ENCODE data around the gene RYR2.
"Not testable (repeated sequence)": the region's sequence is repeated elsewhere in the genome, so short reads cannot be mapped to it uniquely, and the experiment has no call there.

The RYR2 gene

GRCh38 chr1:237371477-237371876, 329.5 kb downstream of the RYR2 start:
- DNase-seq: not testable (repeated sequence)

GRCh38 chr1:237383791-237384190, 341.8 kb downstream of the RYR2 start:
- peak; percentile 2 for DNase-seq

DNA sequence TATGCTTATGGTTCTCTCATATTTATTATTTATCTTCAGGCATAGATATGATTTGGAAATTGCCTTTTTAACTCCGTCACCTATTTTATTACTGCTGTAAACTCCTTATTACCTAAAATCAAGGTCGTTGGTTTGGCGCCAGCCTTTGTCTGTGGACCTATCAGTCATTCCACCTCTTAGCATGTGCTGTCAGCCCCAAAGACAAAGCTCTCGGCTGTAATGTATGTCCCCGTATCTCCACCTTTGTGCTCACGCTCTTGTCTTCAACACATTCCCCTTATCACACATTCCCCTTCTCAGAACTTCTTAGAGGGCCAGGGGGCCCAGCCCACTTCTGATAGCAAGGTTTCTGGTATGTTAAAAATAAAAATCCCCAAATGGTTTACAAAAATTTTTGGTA, 342.2 kb downstream of the RYR2 start:
- DNase-seq: no peak

DNA sequence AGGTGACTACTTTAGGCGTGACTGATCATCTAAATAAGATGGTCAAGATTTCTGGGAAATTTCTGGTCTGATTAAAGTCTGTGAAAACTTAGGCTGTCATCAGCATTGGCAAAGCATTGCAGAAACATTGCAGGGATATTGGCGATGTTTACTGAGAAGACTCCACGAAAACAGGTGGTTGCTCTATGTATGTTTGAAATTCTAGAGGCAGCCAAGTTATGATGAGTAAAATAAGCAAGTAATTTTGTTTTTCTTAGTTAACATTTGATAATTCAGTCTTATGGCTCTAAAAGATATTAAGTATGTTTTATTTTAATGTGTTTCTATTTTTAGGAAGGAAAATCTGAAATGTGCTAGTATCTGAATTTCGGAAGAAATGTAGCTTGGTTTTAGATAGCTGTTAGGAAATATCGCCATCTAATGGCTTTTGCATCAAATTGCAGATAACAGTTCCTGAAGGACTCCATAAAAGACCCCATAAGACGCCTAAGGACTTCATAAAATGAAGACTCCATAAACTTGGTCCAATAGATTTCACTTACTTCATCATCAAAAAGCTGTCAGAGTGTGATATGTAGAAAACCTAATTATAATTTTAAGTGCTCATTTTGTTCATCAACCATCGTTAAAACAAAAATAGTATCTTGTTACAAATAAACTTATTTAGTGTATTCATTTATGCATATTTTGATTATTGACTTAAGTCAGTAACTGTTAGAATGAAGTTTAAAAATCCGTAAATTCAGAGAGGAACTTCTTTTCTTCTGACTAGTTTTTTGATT, 344.6 kb downstream of the RYR2 start:
- peak; percentile 16 for DNase-seq

DNA sequence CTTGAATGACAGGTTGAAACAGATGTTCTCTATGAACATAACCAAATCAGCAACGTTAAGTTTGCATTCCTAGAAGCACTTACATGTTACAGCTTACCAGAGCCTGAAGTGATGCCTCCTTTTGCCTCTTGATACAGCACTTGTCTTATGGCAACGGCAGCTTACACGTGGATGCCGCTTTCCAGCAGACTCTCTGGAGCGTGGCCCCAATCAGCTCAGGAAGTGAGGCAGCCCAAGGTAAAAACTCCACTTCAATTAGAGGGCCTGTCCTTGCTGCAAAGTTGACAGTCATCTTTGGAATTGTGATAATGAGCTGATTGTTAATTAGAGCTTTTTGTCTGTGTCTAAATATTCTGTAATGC, 345.1 kb downstream of the RYR2 start:
- no peak for DNase-seq

DNA sequence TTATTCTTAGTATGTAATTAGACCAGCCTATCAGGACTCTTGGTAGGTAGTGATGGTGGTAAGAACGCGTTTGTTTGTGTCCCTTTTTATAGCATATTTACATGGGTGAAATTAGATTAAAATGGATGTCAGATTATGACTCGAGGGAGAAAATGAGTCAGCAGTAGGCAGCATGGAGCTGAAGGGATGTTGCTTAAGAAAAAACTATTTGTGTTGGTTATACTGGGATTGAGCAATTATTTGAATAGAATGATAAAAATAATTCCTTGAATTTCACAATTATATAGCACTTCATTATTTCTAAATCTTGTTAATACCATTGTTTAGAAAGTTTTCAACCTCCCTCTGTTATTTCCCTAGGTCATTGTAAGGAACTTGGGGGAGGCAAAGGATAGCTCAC, 348.8 kb downstream of the RYR2 start:
- DNase-seq: no peak

DNA sequence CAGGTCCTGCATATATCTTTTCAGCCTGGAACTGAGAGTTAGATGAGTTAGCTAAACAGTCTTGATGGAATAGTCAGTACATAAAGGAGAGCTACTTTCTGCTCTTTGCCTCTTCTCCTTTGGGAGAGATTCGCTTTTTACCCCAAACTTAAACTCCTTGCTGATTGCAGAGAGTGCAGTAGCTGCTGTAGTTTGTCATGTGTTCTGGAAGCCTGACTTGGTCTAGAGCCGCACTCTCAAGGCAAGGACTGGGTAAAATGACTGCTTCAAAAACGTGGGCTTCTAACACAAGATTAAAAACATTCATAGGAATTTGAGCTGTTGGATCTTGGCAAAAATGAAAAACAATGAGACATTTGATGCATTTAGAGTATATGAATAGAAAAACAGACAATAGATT, 351.6 kb downstream of the RYR2 start:
- no peak for DNase-seq

DNA sequence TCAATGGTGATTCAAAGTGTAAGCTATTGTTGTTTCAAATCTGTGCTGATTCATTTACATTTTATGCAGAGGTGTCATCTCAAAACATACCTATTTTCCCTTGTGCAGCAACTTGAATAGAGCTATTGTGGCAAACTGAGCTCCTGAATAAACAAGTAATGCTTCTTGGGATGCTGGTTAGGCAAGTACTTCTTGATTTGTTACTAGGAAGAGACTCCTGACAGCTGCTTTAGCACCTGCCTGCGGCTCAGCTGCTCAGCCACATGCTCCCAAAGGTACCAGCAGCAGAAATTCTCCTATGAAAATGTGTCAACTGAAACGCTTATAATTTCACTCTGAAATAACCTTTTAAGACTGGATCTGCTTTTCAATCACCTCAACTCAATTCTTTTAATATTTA, 352.3 kb downstream of the RYR2 start:
- DNase-seq: no peak

DNA sequence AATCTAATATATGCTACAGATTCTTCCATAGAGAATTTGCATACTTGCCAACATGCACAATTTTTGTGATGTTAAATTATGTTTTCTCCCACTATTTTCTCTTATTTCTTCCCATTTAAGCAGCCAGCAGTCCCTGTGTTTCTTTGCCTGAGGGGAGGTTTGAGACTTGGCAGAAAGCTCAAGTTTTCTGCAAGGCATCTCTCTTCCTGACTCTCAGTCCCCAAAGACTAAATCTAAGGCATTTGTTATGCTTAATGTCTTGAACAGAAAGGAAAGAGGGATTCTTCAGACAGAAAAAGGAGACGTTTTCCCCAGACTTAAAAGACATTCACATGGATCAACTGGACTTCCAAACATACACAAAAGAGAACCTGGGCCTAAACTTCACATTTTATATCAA, 354.4 kb downstream of the RYR2 start:
- no peak for DNase-seq

DNA sequence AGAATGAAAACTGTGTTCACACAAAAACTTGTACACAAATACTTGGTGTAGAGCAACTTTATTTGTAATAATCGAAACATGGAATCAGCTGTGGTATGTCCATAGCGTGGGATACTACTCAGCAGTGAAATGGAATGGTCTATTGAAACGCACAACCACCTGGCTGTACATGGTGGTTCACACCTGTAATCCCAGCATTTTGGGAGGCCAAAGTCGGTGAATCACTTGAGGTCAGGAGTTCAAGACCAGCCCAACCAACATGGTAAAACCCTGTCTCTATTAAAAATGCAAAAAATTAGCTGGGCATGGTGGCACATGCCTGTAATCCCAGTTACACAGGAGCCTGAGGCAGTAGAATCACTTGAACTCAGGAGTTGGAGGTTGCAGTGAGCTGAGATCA, 356.8 kb downstream of the RYR2 start:
- DNase-seq: no peak

DNA sequence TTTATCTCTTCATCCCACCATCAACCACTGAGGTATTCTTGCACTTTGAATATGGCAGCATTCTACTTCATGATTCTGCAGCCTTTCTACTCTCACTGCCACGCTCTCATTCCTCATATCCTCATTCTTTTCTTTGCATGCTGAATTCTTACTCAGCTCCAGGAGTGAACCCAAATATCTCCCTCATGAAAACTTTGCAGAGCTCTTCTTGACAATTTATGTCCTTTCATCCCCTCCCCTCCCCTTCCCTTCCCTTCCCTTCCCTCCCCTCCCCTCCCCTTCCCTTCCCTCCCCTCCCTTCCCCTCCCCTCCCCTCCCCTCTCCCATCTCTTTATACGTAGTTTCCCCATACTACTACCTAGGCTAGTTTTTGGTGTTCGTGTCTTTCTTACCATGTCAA, 363.9 kb downstream of the RYR2 start:
- no peak for DNase-seq

GRCh38 chr1:237411621-237412020, 369.6 kb downstream of the RYR2 start:
- no peak for DNase-seq

- DNase-seq: no peak
Observed at GRCh38 chr1:237416924-237417655, 375.1 kb downstream of the RYR2 start.

- DNase-seq: no peak
Observed at GRCh38 chr1:237428809-237429208, 386.8 kb downstream of the RYR2 start.

DNA sequence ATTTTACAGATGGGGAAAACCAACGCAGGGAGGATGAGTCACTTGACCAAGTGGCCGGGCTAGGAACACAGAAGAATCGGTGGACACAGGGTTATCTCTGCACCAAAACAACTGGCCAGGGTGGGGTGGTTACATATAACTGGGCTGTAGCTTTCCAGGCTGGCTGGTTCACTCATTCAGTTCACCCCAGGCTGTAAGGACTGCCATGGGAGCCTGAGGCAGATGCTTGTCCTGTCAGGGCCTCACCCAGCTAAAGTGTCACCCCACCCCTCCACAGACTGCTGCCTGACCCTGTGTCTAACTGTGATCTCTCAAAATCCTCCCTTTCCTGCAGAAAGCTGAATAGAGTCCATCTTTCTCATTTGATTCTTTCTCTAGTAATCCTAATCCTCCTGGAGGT, 387.3 kb downstream of the RYR2 start:
- no peak for DNase-seq

GRCh38 chr1:237431448-237431847, 389.5 kb downstream of the RYR2 start:
- DNase-seq: no peak

DNA sequence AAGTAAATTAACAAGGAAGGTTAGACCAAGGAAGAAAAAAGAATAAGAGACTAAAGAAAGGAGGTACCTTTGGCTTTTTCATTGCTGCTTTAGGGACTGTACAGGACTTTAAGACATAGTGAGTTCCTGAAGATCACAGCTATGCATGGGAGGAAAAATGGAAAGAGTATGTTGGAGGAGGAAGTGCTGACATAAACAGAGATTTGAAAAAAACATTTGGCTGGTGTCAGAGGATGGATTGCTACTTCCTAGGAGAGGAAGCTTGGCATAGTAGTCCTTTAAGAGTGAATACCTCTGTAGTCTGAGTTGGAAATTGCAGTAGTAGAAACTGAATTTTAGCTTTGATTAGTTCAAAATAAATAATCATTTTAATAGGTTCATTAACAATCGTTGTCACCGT, 398.4 kb downstream of the RYR2 start:
- DNase-seq: no peak

GRCh38 chr1:237444120-237444790, 402.3 kb downstream of the RYR2 start:
- no peak for DNase-seq

GRCh38 chr1:237448042-237448441, 406.1 kb downstream of the RYR2 start:
- DNase-seq: no peak

DNA sequence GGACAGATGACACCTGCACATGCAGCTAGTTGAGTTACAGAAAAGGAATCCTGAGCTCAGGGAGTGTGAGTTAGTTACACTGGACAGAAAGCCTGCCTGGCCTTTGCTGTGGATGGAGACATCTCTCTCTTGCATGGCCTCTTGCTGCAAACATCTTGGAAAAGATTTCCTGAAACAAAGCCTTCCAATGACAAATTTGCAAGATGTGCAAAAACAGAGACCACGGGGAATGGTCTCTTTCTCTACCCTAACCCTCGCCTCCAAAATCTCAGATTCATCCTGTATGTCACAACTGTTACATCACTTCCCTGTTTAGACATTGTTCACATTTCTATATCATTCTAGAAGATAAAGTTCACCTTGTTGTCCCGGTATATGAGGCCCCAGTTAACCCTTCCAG, 415.6 kb downstream of the RYR2 start:
- DNase-seq: no peak

DNA sequence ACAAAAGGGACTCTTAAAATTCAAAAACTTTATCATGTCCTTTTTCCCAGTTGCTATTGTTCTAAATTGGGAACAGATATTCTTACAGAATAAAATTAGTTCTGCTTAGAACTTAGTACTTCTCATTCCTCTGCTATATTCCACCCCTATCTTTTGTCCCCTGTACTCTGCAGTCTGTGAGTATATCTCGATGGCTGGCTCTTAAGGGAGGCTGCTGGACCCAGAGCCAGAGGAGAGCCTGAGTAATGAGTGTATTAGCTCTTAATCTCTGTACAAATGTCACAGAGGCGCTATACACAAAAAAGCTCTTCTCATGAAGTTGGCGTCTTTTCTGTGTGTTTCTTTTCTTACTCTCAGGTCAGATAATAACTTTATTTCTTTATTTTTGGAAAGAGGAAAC, 425.3 kb downstream of the RYR2 start:
- DNase-seq: no peak

- no peak for DNase-seq
Observed at GRCh38 chr1:237470712-237471338, 428.8 kb downstream of the RYR2 start.

- no peak for DNase-seq
Observed at GRCh38 chr1:237471377-237471776, 429.4 kb downstream of the RYR2 start.

GRCh38 chr1:237471956-237472355, 430.0 kb downstream of the RYR2 start:
- no peak for DNase-seq
